Measurements from ENCODE around the gene PPP1R12B.
"Not testable (repeated sequence)": the region's sequence is repeated elsewhere in the genome, so short reads cannot be mapped to it uniquely, and the experiment has no call there.

PPP1R12B gene

DNA sequence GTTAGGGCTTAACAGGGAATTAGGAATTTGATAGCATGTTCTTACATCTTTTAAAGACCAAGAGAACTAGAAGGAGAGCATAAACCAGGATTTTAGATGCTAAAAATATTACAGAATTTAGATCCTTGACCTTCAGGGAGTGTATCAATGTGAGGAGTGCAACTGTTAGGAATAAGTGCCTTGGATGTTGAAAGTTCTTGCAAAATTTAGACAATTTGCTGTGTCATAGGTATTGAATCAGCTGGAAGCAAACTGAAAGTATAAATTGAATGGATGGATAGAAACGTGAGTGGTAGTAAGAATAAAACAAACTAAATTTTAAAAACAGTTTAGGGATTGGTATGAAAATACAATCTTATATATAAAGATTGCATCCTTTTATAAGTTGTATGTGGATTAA, 27.7 kb downstream of the PPP1R12B start:
- Histone ChIP-seq H3K23ac (ENCODE audit: low read depth, low read length, poor library complexity) (no peak overlapping the region), H3K4me3 (ENCODE audit: low read length in 2 of 2) (no peak overlapping the region), H3K4me1 (ENCODE audit: control insufficient read depth in 2 of 2, insufficient read depth in 1 of 2, low read depth in 1 of 2, low read length in 2 of 2) (no peaks in the 10 kb centered on the region), H2BK5ac (ENCODE audit: low read length) (no peak overlapping the region), H4K8ac (ENCODE audit: low read depth, low read length) (no peak overlapping the region), H3K9me3 (replicated peaks in 1 of 2; ENCODE audit: control insufficient read depth in 2 of 2, insufficient read depth in 1 of 2, low read depth in 1 of 2, low read length in 2 of 2) (no peaks in the 10 kb centered on the region), H3K14ac (ENCODE audit: low read length) (no peak overlapping the region), H3K27ac (replicated peaks; ENCODE audit: low read length) (no peak overlapping the region), H3K4me2 (ENCODE audit: insufficient read depth, low read length, poor library complexity, severe bottlenecking) (no peak overlapping the region), H2BK12ac (ENCODE audit: low read length) (no peak overlapping the region), H4K91ac (ENCODE audit: low read depth, low read length, poor library complexity) (no peak overlapping the region), H3K4ac (ENCODE audit: low read length) (no peak overlapping the region), H3K79me1 (ENCODE audit: low read depth, low read length) (no peaks in the 10 kb centered on the region), H2BK120ac (ENCODE audit: low read depth, low read length) (no peak overlapping the region), H3K18ac (ENCODE audit: low read length) (no peak overlapping the region), H3K36me3 (replicated peaks in 1 of 2; ENCODE audit: control insufficient read depth in 2 of 2, insufficient read depth in 2 of 2, low read length in 2 of 2) (no peaks in the 10 kb centered on the region), H2AK5ac (ENCODE audit: low read depth, low read length) (no peak overlapping the region), H2AFZ (ENCODE audit: low read length) (no peak overlapping the region), H3K9ac (ENCODE audit: low read depth, low read length, poor library complexity) (no peak overlapping the region), H2BK15ac (ENCODE audit: low read length) (no peak overlapping the region), H3K27me3 (ENCODE audit: control insufficient read depth in 3 of 3, insufficient read depth in 3 of 3, low read depth in 1 of 3, low read length in 3 of 3) (no peaks in the 10 kb centered on the region)
- WGBS, 2 donors (ENCODE audit: extremely low coverage in 2 of 2, insufficient read length in 2 of 2, insufficient replicate concordance in 1 of 2), result no CpG with 5 or more reads among the region's 1 CpG
- DNase-seq (ENCODE audit: low spot score), result no peak

DNA sequence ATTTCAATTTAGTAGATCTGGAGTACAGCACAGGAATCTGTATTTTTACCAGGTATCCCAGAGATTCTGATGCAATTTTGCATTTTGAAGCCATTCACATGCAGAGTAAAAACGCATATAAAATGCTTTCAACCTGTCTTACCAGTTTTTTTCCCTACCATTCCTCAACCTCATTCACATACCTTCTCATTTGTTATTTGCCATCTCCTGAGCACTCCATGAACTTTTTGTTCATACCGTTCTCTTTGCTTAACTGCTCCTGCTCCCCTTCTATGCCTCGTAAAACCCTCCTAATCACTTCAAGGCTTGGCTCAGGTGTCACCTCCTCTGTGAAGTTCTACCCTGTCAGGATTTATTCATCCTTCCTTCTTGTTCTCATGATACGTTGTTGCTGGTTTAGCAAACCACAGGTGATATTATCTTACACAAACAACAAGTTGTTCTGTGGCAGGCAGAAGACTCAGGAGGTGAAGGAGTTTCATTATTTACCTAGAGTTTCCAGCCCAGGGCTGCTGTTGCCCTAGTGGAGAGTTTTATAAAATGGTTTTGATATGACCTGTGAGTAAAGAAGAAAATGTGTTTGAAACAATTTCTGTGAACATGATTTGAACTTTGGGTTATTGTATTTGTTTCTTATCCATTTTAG, 31.5 kb downstream of the PPP1R12B start:
- not testable (repeated sequence) for H3K27me3 ChIP-seq (ENCODE audit: control insufficient read depth in 3 of 3, insufficient read depth in 3 of 3, low read depth in 1 of 3, low read length in 3 of 3); H3K4me2 ChIP-seq (ENCODE audit: insufficient read depth, low read length, poor library complexity, severe bottlenecking); H4K91ac ChIP-seq (ENCODE audit: low read depth, low read length, poor library complexity); H2BK120ac ChIP-seq (ENCODE audit: low read depth, low read length); H2BK5ac ChIP-seq (ENCODE audit: low read length); H3K14ac ChIP-seq (ENCODE audit: low read length); H2BK12ac ChIP-seq (ENCODE audit: low read length); H3K9ac ChIP-seq (ENCODE audit: low read depth, low read length, poor library complexity); H3K4me1 ChIP-seq (ENCODE audit: control insufficient read depth in 2 of 2, insufficient read depth in 1 of 2, low read depth in 1 of 2, low read length in 2 of 2); DNase-seq (ENCODE audit: low spot score); H4K8ac ChIP-seq (ENCODE audit: low read depth, low read length); H2AFZ ChIP-seq (ENCODE audit: low read length); H3K4me3 ChIP-seq (ENCODE audit: low read length in 2 of 2); H3K36me3 ChIP-seq (replicated peaks in 1 of 2; ENCODE audit: control insufficient read depth in 2 of 2, insufficient read depth in 2 of 2, low read length in 2 of 2); H2AK5ac ChIP-seq (ENCODE audit: low read depth, low read length); H3K27ac ChIP-seq (replicated peaks; ENCODE audit: low read length); H3K4ac ChIP-seq (ENCODE audit: low read length); H2BK15ac ChIP-seq (ENCODE audit: low read length); H3K23ac ChIP-seq (ENCODE audit: low read depth, low read length, poor library complexity); H3K79me1 ChIP-seq (ENCODE audit: low read depth, low read length); H3K18ac ChIP-seq (ENCODE audit: low read length); H3K9me3 ChIP-seq (replicated peaks in 1 of 2; ENCODE audit: control insufficient read depth in 2 of 2, insufficient read depth in 1 of 2, low read depth in 1 of 2, low read length in 2 of 2)
- no CpG with 5 or more reads among the region's 4 CpGs for WGBS, 2 donors (ENCODE audit: extremely low coverage in 2 of 2, insufficient read length in 2 of 2, insufficient replicate concordance in 1 of 2)

DNA sequence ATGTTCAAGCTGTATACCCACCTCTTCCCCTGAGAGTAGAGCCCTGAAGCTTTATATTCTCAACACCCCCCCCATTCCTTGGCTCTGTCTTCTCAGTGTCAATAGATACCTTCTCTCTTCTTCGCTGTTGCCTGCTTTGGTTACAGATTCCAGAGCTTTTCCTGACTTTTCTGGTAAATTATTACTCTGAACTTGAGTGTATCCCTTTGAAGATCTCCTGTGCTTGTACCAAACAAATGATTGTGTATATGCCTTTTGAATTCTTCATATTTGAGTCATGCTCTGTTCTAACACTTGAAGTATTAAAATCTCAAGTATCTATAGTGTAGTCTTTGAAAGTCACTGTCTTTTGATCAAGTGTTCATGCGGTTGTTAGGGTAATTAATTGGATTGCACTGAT, 32.0 kb downstream of the PPP1R12B start:
- not testable (repeated sequence) for H4K91ac ChIP-seq (ENCODE audit: low read depth, low read length, poor library complexity); H3K27me3 ChIP-seq (ENCODE audit: control insufficient read depth in 3 of 3, insufficient read depth in 3 of 3, low read depth in 1 of 3, low read length in 3 of 3); H3K27ac ChIP-seq (replicated peaks; ENCODE audit: low read length); H3K36me3 ChIP-seq (replicated peaks in 1 of 2; ENCODE audit: control insufficient read depth in 2 of 2, insufficient read depth in 2 of 2, low read length in 2 of 2); H3K9ac ChIP-seq (ENCODE audit: low read depth, low read length, poor library complexity); H3K9me3 ChIP-seq (replicated peaks in 1 of 2; ENCODE audit: control insufficient read depth in 2 of 2, insufficient read depth in 1 of 2, low read depth in 1 of 2, low read length in 2 of 2); H3K4me1 ChIP-seq (ENCODE audit: control insufficient read depth in 2 of 2, insufficient read depth in 1 of 2, low read depth in 1 of 2, low read length in 2 of 2); H2AFZ ChIP-seq (ENCODE audit: low read length); H3K4me2 ChIP-seq (ENCODE audit: insufficient read depth, low read length, poor library complexity, severe bottlenecking); H2BK12ac ChIP-seq (ENCODE audit: low read length); H3K4ac ChIP-seq (ENCODE audit: low read length); DNase-seq (ENCODE audit: low spot score); H3K4me3 ChIP-seq (ENCODE audit: low read length in 2 of 2); H3K79me1 ChIP-seq (ENCODE audit: low read depth, low read length); H2BK120ac ChIP-seq (ENCODE audit: low read depth, low read length); H2BK15ac ChIP-seq (ENCODE audit: low read length); H3K23ac ChIP-seq (ENCODE audit: low read depth, low read length, poor library complexity); H3K14ac ChIP-seq (ENCODE audit: low read length); H3K18ac ChIP-seq (ENCODE audit: low read length); H4K8ac ChIP-seq (ENCODE audit: low read depth, low read length); H2BK5ac ChIP-seq (ENCODE audit: low read length); H2AK5ac ChIP-seq (ENCODE audit: low read depth, low read length)
- no CpG with 5 or more reads among the region's 2 CpGs for WGBS, 2 donors (ENCODE audit: extremely low coverage in 2 of 2, insufficient read length in 2 of 2, insufficient replicate concordance in 1 of 2)

DNA sequence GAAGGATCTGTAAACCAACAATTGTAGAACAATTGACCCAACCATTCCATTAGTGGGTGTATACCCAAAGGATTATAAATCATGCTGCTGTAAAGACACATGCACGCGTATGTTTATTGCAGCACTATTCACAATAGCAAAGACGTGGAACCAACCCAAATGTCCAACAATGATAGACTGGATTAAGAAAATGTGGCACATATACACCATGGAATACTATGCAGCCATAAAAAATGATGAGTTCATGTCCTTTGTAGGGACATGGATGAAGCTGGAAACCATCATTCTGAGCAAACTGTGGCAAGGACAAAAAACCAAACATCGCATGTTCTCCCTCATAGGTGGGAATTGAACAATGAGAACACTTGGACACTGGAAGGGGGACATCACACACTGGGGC, 33.4 kb downstream of the PPP1R12B start:
- H3K36me3 ChIP-seq (replicated peaks in 1 of 2; ENCODE audit: control insufficient read depth in 2 of 2, insufficient read depth in 2 of 2, low read length in 2 of 2); DNase-seq (ENCODE audit: low spot score); H3K27me3 ChIP-seq (ENCODE audit: control insufficient read depth in 3 of 3, insufficient read depth in 3 of 3, low read depth in 1 of 3, low read length in 3 of 3); H2BK12ac ChIP-seq (ENCODE audit: low read length); H3K18ac ChIP-seq (ENCODE audit: low read length); H3K14ac ChIP-seq (ENCODE audit: low read length); H2BK5ac ChIP-seq (ENCODE audit: low read length); H2BK120ac ChIP-seq (ENCODE audit: low read depth, low read length); H3K9ac ChIP-seq (ENCODE audit: low read depth, low read length, poor library complexity); H3K4me2 ChIP-seq (ENCODE audit: insufficient read depth, low read length, poor library complexity, severe bottlenecking); H2AFZ ChIP-seq (ENCODE audit: low read length); H3K4me3 ChIP-seq (ENCODE audit: low read length in 2 of 2); H4K8ac ChIP-seq (ENCODE audit: low read depth, low read length); H3K27ac ChIP-seq (replicated peaks; ENCODE audit: low read length); H3K79me1 ChIP-seq (ENCODE audit: low read depth, low read length); H3K4me1 ChIP-seq (ENCODE audit: control insufficient read depth in 2 of 2, insufficient read depth in 1 of 2, low read depth in 1 of 2, low read length in 2 of 2); H2AK5ac ChIP-seq (ENCODE audit: low read depth, low read length); H4K91ac ChIP-seq (ENCODE audit: low read depth, low read length, poor library complexity); H3K23ac ChIP-seq (ENCODE audit: low read depth, low read length, poor library complexity); H3K9me3 ChIP-seq (replicated peaks in 1 of 2; ENCODE audit: control insufficient read depth in 2 of 2, insufficient read depth in 1 of 2, low read depth in 1 of 2, low read length in 2 of 2); H2BK15ac ChIP-seq (ENCODE audit: low read length); H3K4ac ChIP-seq (ENCODE audit: low read length): not testable (repeated sequence)
- no CpG with 5 or more reads among the region's 4 CpGs for WGBS, 2 donors (ENCODE audit: extremely low coverage in 2 of 2, insufficient read length in 2 of 2, insufficient replicate concordance in 1 of 2)

All from neuronal stem cell (in vitro differentiated cells).